Lung microvascular endothelial cell (primary cell): ENCODE data around the gene LCN15. TPM values are rescaled to one million over a fixed set of nuclear protein-coding genes. Genes with fewer than 3 reads are reported as not detected.
A peak's percentile ranks its signal among the peaks of the same experiment; 100 is the strongest.
"Not testable (repeated sequence)": the region's sequence is repeated elsewhere in the genome, so short reads cannot be mapped to it uniquely, and the experiment has no call there.

Experiments used
- DNase-seq, 2 donors: peaks; one replicate each; pipeline versions ENCODE4 v3.0.0 to v3.0.0-alpha.2; 2010; ENCODE audit warnings: low read depth in 2 of 2
- total RNA-seq: library from RNA; depleted of rRNA; stranded (reverse); fragments of >200 nt; gene quantifications from 2 replicates; pipeline ENCODE4 v1.2.1, GENCODE V29; 2014

The LCN15 gene
- total RNA-seq, 1 donor from 2014 or later, result not detected

DNA sequence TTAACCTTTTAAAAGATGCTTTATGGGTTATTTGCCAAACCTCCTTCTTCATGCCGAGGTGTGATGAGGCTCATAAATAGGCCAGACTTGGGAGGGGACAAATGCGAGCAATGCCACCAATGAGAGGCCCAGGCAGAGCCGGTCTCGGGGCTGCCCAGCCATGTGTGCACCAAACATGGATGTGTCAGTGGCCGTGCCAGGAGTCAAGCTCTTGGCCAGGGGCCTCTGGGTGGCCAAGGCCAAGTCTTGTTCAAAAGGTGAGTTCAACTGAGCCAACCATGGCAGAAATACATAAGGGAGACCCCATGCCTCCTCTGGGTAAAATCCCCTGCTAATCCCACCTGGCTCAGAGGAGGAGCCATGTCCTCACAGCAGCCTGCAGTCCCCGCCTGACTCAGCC lies 10.9 kb upstream of the LCN15 start:
- DNase-seq, result no peak

DNA sequence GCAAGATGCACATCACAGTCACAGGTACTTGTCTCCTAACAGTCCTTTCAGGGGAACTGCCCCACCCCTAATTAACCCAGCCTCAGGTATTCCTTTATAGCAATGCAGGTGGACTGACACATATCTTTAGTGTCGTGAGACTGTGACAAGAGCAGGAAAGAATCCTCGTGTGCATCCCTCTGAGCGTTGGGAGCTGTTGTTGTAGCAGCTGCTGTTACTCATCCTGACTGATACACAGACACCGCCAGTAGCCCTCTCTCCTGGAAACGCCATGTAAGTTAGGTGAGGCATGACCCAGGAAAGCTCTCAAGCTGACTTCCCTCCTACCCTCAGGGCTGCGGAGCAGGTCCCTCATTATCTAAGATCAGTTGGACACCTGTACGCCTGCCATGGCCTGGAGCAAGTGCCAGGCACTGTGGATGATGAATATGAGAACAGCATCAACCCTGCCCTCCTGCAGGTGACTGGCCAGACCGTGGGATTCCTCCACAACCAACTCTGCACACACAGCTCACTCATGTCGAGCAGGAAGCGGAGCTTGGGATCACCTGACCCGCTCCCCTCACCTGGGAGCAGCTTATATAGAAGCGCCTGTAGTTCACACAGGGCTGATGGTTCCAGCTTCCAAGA lies 10.2 kb upstream of the LCN15 start:
- DNase-seq, result no peak

DNA sequence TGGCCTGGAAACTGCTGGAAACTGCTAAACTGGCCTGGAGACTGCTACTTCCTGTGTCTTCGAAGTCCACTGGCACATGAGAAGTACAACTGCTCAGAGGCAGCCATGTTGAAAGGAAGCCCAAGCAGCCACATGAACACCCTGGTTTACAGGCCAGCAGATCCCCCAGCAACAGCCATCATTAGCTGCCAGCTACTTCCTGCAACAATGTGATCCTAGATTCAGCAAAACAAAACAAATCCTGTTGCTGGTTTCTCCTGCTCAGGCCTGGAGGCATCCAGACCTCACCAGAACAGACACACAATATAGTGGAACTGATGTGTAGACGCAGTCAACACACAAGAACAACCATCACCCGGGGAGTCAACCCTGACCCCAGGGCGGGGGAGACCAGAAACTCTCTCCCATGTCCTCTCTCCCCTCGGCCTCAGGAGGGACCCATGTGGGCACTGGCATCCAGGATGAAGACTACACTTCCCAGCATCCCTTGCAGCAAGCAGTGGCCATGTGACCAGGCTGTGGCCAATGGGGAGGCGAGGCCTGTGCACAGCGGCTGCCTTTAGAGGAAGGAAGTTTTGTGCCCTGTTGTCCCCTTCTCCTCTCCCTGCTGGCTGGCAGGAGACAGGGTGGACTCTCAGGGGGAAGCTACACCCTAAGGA lies 9.2 kb upstream of the LCN15 start:
- DNase-seq, result peak; percentile 30 to 62

DNA sequence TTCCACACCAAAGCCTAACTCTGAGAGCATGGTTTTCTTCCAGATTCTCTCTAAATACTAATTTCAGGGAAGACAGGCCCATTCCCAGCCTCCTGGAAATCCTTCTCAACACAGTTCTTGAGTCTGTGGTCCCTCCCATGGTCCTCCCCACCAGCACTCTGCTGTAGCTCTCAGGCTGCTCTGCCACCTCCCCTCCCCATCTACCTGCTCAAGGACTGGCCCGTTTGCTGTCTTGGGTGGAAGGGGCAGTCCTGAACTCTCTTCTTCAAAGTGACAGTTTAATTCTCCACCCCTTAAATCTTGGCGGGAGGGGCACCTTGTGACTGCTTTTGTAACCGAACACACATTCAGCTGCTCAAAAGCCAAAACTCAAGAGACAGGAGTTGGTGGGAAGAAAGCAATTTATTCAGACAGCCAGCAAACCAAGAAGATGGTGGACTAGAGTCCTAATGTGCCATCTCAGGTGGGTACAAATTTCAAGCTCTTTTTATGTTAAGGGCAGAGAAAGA lies 7.6 kb upstream of the LCN15 start:
- no peak for DNase-seq

DNA sequence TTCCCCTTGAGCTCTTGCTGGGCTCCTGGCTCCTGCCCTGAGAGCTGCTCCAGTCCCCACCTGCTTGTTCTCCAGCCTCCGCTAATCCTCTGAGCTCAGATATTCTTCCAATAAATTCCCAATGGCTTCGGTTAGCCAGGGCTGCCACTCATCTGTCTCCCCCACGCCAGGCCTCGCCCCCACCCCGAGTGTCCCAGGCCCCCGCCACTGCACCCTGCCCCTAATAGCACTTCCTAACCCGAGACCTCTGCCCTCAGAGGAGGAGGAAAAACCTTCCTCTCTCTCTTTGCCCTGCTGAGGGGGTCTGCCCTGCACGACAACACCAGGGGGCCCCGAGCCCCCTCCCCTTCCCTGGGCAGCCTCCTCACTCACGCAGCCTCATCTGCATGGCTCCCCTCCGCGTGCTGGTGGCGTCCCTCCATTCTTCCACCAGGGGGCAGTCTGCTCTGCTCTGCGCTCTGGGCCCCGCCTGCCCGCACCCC lies 5.4 kb upstream of the LCN15 start:
- DNase-seq, result peak; percentile 27 to 52

DNA sequence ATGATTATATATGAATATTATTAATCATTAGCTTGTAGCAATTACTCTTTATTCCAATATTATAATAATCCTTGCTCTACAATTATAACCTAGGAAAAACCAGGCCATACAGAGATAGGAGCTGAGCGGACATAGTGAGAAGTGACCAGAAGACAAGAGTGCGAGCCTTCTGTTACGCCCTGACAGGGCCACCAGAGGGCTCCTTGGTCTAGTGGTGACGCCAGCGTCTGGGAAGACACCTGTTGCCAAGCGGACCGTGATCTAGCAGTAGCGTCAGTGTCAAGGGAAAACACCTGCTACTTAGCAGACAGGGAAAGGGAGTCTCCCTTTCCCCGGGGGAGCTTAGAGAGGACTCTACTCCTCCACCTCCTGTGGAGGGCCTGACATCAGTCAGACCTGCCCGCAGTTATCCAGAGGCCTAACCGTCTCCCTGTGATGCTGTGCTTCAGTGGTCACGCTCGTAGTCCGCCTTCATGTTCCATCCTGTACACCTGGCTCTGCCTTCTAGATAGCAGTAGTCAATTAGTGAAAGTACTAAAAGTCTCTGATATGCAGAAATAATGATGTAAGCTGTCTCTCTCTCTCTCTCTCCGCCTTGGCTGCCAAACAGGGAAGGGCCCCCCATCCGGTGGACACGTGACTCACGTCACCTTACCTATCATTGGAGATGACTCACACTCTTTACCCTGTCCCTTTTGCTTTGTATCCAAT lies 2.2 kb upstream of the LCN15 start:
- DNase-seq, result peak in 1 of 2 donors; percentile 68

DNA sequence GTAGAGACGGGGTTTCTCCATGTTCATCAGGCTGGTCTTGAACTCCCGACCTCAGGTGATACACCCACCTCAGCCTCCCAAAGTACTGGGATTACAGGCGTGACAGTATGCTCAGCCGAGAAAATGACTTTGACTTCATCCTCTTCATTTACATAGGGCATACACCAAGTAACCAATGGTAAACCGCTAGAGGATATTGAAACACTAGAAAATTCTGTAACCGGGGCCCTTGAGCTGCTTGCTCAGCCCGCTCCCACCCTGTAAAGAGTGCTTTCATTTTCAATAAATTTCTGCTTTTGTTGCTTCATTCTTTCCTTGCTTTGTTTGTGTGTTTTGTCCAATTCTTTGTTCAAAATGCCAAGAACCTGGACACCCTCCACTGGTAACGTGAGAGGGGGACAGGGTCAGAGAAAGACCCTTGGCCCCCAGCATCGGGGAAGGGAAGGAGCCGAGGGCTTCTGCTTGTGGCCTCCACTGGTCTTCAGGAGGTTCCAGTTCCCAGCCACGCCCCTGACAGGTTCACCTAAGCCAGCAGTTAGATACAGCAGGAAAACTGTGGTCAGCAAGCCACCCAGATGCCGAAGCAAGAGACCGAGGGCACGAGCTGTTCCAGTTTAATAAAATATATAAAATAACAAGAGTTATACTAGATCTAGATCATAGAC lies 1.6 kb upstream of the LCN15 start:
- not testable (repeated sequence) for DNase-seq

DNA sequence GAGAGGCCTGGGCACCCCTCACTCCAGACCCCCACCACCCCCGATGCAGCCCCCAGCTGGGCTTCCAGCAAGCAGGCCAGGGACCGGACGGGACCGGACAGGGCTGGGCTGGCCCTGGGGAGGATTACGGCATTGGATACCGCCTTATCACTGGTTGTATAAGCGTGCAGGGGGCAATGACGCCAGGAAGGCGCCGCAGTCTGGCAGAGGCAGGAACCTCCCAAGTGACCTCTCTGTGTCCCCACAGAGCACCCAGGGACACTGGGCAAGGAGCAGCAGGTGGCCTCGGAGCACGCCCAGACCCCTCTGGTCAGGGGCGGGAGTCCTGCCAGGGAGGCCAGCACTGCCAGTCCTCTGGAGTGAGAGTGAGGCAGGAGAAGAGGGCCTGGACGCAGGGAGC lies 723 bp upstream of the LCN15 start:
- no peak for DNase-seq

DNA sequence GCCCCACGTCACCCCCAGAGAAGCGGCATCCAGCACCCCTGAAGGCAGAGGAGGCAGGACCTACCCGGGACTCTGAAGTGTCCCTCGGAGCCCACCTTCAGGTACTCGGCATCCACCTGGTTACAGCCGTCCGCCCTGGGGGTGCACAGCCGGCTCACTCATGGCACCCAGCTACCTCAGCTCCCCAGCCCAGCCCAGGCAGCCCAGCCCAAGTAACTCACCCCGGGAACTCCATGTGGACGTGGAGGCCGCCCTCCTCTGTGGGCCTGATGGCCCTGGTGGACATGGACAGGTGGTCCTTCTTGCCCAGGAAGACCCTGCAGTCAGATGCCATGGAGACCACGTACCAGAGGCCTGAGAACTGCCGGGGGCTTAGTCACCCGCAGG lies 676 bp downstream of the LCN15 start:
- DNase-seq, result no peak

DNA sequence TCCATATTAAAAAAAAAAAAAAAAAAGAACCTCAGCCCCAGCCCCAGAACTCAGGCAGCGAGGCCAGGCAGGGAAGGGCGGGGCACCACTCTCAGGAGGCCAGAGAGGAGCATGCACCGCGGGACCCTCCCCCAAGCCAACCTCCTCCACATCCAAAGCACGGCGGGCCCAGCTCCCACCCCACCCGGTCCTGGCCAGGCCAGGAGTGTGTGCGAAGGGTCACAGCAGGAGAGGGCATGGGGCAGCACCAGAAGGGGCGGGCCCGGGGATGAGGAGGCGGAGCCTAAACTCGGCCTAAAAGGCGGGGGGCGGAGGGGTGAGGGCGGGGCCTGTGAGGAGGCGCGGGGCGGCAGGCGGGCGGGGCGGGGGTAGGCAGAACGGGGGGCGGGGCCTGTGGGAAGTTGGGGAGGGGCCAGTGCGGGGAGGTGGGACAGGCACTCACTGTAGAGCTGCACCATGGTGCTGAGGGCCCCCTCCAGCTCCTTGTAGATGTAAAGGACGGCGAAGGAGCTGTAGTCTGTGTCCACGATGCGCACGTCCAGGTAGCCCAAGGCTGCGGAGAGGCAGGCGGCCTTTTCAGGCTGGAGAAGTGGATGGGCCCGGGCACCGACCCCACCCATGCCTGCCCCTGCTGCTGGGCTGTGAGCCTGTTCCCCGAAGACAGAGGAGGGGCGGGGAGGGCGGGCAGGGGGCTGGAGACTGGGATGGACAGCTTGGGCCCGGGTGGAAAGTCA lies 1.2 kb downstream of the LCN15 start:
- DNase-seq, result peak in 1 of 2 donors; percentile 56

DNA sequence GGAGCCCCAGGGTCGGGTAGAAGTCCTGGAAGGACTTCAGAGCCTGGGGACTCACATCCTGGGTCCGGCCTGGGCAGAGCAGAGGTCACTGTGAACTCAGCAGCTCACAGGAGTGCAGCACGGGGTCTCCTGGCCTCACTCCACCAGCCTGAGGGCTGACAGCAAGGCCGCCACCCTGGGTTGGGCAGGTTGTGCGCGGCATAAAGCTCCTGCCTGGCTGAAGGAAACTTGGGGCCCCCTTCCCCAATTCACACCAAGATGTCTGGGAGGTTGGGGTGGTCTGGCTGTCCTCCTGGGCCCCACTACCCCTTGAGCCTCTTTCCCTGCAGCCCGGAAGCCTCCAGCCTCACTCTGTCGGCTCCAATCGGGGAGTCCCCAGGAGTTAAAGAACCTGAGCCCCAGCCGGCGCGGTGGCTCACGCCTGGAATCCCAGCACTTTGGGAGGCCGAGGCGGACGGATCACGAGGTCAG lies 2.1 kb downstream of the LCN15 start:
- no peak for DNase-seq

DNA sequence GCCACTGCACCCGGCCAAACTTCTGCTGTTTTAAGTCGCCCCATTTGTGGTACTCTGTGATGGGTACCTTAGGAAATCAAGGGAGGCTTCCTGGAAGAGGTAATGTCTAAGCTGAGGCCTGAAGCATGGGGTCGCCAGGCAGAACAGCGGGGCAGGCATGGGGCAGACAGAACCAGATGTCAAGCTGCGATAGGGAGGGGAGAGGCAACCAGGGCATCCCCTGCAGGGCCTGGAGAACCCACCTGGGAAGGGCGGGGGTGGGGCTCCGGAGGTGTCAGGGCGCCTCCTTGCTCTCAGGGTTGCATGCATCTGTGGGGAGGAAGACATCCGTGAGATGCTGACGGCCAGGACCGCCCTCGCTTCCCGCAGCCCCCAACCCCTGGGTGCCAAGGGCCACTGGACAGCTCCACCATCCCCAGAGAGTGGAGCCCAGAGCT lies 2.8 kb downstream of the LCN15 start:
- DNase-seq, result no peak

DNA sequence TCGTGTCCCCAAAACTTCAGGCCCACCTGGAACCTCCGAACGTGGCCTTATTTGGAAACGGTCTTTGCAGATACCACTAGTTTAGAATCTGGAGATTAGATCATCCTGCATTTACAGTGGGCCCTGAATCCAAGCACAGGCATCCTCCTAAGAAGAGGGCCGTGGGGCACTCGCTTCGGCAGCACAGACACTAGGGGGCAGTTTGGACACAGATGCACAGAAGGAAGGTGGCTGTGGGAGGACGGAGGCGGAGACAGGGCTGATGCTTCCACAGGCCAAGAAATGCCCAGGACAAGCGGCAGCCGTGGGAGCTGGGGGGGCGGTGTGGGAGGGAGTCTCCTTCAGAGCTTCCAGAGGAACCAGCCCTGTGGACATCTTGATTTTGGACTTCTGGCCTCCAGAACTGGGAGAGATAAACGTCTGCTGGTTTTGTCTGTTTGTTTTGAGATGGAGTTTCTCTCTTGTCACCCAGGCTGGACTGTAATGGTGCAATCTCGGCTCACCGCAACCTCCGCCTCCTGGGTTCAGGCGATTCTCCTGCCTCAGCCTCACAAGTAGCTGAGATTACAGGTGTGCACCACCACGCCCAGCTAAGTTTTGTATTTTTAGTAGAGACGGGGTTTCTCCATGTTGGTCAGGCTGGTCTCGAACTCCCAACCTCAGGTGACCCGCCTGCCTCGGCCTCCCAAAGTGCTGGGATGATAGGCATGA lies 3.3 kb downstream of the LCN15 start:
- DNase-seq, result peak; percentile 62 to 67

DNA sequence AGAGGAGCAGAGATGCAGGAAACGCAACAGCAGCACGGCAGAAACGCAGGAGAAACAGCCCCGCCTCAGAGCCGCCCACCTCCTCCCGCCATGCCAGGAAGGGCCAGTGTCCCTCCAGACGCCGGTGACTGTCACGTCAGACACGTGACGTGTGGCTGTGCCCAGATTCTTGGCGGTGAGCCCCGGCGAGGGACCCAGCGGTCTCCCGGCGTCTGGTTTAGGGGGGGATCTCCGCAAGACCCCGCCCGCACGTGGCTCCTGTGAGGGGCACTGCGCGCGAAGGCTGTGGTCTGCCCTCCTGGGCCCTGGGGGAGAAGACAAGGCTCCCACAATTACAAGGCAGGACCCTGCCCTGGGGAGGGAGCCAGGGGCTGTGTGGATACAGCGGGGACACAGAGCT lies 3.9 kb downstream of the LCN15 start:
- no peak for DNase-seq

DNA sequence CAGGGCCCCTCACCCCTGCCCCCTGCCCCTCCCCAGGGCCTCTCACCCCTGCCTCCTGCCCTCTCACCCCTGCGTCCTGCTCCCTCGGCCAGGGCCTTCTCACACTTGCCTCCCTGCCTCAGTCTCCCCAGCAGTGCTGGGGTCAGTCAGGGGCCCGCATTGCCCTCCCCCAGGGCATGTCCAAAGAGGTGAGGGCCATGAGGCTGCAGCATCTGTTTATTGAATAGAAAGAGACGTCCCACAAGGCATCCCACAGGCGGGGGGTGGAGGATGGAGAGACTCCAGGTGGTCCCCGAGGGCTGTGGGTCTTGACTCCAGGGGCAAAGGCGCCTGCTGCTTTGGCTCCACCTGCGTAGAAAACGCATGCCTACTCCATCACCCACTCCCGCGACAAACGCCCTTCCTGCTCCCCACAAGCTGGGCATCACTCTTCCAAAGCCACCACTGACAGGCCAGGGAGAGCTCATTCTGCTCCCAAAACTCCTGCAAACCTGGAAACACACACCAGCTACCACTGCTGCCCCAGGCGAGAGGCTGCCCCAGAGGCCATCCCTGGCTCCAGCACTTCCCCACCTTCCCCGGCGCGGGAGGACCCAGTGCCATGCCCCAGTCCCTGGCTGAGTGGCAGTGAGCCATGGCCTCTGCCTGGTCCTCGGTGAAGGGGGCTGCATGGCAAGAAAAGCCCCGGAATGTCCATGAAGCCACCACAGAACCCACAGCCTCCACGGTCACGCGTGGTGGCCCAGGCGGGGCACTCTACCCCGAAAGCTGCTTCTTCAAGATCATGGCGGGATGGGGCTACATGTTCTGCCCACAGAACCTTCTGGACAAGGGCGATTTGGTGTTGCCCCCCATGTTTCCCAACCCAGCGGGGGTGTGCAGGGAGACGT lies 4.6 kb downstream of the LCN15 start:
- no peak for DNase-seq

DNA sequence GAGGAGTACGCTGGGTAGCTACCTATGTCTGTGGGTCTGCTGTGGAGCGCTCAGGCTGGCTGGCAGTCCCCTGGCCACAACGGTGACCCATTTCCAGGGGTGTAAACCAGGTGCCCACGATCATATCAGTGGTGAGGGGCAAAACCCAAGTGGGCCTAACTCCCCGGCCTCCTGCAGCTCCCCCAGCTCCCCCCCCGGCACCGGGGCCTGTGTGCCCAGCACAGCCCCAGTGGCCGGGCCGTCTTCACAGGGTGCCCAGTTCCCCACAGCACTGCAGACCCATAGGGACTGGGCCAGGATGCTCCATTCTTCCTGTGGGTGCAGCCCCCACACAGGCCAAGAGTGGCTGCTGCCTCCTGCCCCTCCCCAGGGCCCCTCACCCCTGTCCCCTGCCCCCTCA lies 5.3 kb downstream of the LCN15 start:
- DNase-seq, result no peak

DNA sequence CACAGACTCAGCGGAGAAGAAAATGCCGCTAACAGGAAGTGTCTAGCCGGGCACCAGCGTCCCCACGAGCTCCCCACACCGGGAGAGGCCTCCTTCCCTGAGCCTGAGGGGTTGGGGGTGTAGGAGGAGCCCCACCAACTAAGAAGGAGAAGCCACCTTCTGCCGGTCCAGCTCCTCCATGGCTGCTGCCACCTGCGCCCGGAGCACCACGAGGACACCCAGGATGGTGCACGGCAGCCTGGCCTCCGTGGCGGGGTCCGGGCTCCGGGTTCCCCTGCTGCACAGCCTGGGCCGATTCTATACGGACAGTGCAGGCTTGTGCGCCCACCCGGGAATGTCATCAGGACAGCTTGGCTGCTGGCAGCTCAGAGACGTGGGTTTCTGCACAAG lies 6.6 kb downstream of the LCN15 start:
- no peak for DNase-seq

DNA sequence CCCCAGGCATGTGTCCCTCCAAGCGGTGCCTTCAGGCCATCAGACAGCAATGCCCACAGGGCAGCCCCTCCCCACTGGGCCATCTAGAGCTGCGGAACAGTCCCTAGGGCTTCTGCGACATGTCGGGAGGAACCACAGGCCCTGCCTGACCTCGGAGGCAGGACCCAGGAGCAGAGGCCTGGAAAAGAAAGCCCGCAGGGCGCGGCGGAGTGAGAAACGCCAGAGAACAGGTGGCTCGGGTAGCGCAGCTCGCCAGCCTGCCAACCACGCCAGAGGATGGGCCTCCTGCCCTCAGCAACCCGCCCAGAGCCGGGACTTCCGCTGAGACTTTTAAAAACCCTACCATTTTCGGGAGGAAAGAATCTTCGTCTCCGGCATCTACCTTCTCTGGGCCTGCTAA lies 7.0 kb downstream of the LCN15 start:
- no peak for DNase-seq

DNA sequence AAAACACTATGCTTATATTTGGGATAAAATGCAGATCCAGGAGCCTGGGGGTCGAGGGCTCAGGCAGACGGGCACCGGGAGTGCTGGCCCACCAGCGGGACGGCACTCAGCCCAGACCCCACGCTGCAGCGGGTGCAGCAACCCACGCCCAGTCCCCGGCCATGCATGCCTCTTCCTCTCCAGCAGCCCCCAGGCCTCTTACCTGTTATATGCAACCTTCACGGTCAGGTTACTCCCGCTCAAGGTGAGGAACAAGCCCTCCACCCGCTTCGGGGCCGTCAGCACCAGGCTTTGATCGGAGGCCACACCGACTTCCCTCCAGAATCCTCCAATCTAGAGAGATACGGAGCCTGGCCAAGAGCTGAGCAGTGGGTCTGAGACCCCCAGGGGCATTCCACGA lies 7.5 kb downstream of the LCN15 start:
- DNase-seq, result no peak

DNA sequence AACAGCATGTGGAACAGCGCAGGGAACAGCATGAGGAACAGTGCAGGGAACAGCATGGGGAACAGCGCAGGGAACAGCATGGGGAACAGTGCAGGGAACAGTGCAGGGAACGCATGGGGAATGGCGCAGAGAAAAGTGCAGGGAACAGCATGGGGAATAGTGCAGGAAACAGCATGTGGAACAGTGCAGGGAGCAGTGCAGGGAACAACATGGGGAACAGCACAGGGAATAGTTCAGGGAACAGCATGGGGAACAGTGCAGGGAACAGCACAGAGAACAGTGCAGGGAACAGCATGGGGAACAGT lies 8.2 kb downstream of the LCN15 start:
- no peak for DNase-seq
